ENCODE measurements around the gene RGS4. TPM values are rescaled to one million over a fixed set of nuclear protein-coding genes. Genes with fewer than 3 reads are reported as not detected.
A peak's percentile ranks its signal among the peaks of the same experiment; 100 is the strongest.

Gene RGS4
- total RNA-seq, 4 donors from 2014 or later: 12.0 to 121 (median 66.8) TPM

DNA sequence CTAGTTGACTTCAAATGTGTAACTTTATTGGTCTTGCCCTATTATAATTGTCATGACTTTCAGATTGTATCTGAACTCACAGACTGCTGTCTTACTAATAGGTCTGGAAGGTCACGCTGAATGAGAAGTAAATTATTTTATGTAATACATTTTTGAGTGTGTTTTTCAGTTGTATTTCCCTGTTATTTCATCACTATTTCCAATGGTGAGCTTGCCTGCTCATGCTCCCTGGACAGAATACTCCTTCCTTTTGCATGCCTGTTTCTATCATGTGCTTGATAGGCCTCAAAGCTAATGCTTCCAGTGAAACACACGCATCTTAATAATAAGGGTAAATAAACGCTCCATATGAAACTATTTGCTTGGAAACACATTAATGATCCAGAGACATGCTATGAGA lies 7.3 kb downstream of the RGS4 start:
- no peak for ATAC-seq
- H3K36me3 ChIP-seq: peaks cover 0 to 27% of the 10 kb centered on the region in 2 donors
- no peaks in the 10 kb centered on the region for H3K27me3 ChIP-seq
- TF ChIP-seq POLR2A (IDR thresholded peaks at IDR 0.05) (no peak), EP300 (IDR thresholded peaks at IDR 0.05) (no peak)
- TF ChIP-seq, protein P1, sequence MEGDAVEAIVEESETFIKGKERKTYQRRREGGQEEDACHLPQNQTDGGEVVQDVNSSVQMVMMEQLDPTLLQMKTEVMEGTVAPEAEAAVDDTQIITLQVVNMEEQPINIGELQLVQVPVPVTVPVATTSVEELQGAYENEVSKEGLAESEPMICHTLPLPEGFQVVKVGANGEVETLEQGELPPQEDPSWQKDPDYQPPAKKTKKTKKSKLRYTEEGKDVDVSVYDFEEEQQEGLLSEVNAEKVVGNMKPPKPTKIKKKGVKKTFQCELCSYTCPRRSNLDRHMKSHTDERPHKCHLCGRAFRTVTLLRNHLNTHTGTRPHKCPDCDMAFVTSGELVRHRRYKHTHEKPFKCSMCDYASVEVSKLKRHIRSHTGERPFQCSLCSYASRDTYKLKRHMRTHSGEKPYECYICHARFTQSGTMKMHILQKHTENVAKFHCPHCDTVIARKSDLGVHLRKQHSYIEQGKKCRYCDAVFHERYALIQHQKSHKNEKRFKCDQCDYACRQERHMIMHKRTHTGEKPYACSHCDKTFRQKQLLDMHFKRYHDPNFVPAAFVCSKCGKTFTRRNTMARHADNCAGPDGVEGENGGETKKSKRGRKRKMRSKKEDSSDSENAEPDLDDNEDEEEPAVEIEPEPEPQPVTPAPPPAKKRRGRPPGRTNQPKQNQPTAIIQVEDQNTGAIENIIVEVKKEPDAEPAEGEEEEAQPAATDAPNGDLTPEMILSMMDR (IDR thresholded peaks at IDR 0.05): no peak
- 40 to 91% methylated on average over 2 to 3 of the region's 3 CpGs for WGBS, 2 donors (ENCODE audit: low coverage in 1 of 2)
- H3K4me1 ChIP-seq: peaks cover 0 to 41% (median 2%) of the 10 kb centered on the region in 3 donors
- H3K4me3 ChIP-seq: no peak overlapping the region
- H3K27ac ChIP-seq: peak overlapping the region; percentile 39 to 63 (median 50)
- no peaks in the 10 kb centered on the region for H3K9me3 ChIP-seq

DNA sequence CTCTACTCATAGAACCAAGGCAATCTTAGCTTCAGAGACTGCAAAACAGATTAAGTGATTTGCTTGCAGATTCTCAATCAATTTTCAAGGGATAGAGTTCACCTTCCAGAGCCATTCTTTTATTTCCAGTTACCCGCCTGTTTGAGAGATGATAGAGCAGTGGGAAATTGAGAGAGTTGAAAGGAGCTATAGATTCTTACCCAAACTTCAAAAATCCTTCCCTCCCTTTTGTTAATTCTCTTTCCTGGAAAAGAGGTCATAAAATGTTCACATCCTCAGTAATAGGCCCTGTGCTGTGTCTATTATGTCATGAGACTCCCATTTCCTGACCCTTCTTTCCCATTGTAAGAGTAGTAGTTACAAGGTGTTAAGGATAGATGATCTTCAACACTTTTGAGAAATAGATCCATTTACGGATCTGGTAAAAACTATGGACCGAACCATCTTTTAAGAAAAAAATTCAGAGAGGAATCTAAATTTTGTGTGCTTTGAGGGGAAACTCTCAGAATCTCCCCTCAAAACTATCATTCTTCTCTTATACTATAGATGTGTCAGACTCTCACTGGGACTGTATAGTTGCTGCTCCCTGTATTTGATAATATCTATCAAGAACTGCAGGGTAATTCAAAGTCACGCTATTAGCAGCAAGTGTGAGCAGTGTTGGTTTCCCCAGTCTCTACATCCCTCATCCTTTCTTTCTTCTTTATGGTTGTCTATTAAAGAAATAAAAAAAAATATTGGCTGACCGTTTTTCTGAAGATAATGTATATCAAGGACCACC lies 8.0 kb downstream of the RGS4 start:
- ATAC-seq: no peak
- Histone ChIP-seq H3K36me3 (peaks cover 0 to 27% of the 10 kb centered on the region in 2 donors), H3K4me1 (peaks cover 0 to 33% (median 2%) of the 10 kb centered on the region in 3 donors), H3K27me3 (no peaks in the 10 kb centered on the region), H3K9me3 (no peaks in the 10 kb centered on the region), H3K27ac (peak overlapping the region in 3 of 4 donors; percentile 43 to 63 (median 56)), H3K4me3 (no peak overlapping the region)
- no peak for TF ChIP-seq EP300 (IDR thresholded peaks at IDR 0.05)
- no peak for TF ChIP-seq POLR2A (IDR thresholded peaks at IDR 0.05)
- TF ChIP-seq, protein P1 (IDR thresholded peaks at IDR 0.05): no peak
- TF ChIP-seq POLR2AphosphoS5 (IDR thresholded peaks at IDR 0.05): no peak
- WGBS, 2 donors (ENCODE audit: low coverage in 1 of 2): 79 to 86% methylated on average over 2 to 5 of the region's 5 CpGs

DNA sequence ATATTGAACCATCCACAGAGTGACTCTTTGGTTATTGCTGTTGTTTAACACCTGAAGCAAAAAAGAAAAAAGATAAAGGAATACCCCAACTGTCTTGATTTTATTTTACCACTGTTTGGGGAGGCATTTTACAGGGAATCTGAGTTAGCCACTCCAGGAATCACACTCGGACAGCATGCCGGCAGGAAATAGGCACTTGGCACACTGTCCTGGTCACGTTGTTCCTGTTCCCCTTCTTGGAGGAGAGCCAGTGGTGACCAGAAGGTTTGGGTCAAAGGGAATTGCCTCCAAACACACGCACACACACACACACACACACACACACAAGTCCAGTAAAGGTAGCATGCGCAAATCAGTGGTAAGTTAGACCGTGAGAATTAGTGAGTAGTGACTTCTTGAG lies 13.8 kb downstream of the RGS4 start:
- Histone ChIP-seq H3K27me3 (no peaks in the 10 kb centered on the region), H3K9me3 (no peaks in the 10 kb centered on the region), H3K4me1 (peaks cover 5 to 23% (median 12%) of the 10 kb centered on the region in 3 donors), H3K4me3 (no peak overlapping the region), H3K36me3 (no peaks in the 10 kb centered on the region), H3K27ac (peak overlapping the region in 1 of 4 donors; percentile 5)
- 47 to 60% methylated on average over 2 to 6 of the region's 6 CpGs for WGBS, 2 donors (ENCODE audit: low coverage in 1 of 2)
- TF ChIP-seq POLR2A (IDR thresholded peaks at IDR 0.05) (no peak), POLR2AphosphoS5 (IDR thresholded peaks at IDR 0.05) (no peak), EP300 (IDR thresholded peaks at IDR 0.05) (no peak)
- TF ChIP-seq, protein P1 (IDR thresholded peaks at IDR 0.05): no peak
- no peak for ATAC-seq

DNA sequence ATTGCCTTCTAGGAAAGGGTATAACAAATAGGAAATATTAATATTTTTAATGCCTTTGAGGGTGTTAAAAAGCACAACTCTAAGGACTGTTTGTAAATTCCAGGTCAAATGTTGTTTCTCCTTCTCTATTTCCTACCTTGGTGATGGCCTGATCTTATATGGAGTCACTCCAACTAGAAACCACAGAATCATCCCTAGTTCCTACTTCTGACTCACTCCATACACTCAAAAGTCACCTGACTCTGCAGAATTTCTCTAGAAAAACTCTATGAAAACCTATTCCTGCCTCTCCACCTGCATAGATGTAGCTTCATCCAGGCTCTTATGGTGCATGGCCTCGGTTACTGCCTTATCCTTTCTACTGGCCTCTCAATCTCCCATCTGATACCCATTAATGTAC lies 14.5 kb downstream of the RGS4 start:
- TF ChIP-seq POLR2A (IDR thresholded peaks at IDR 0.05): no peak
- TF ChIP-seq, protein P1 (IDR thresholded peaks at IDR 0.05): no peak
- TF ChIP-seq EP300 (IDR thresholded peaks at IDR 0.05): no peak
- TF ChIP-seq POLR2AphosphoS5 (IDR thresholded peaks at IDR 0.05): no peak
- WGBS, 2 donors (ENCODE audit: low coverage in 1 of 2): 100% methylated on average over 1 of the region's 1 CpG
- ATAC-seq: no peak
- no peaks in the 10 kb centered on the region for H3K27me3 ChIP-seq
- H3K4me3 ChIP-seq: no peak overlapping the region
- no peaks in the 10 kb centered on the region for H3K9me3 ChIP-seq
- H3K27ac ChIP-seq: peak overlapping the region in 3 of 4 donors; percentile 5 to 48 (median 18)
- H3K36me3 ChIP-seq: no peaks in the 10 kb centered on the region
- peaks cover 5 to 23% (median 12%) of the 10 kb centered on the region in 3 donors for H3K4me1 ChIP-seq

DNA sequence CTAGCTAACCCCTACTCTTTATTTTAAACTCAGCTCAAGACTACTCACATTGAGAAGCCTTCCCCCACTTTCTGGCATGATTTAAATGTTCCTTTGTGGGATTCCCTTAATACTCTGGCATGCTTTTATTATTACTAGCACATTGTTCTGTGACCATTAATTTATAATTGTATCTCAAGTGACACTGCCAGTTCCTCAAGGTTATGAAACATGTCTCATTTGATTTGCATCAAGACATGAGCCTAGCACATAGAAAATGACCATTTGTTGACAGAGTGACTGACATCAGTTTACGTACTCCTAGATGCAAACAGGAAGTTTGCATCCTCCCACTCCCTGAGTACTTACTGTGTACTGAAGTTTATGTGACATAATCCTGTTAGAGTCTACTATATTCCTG lies 15.2 kb downstream of the RGS4 start:
- H3K9me3 ChIP-seq: no peaks in the 10 kb centered on the region
- H3K4me3 ChIP-seq: no peak overlapping the region
- WGBS, 2 donors (ENCODE audit: low coverage in 1 of 2): 80 to 100% methylated on average over 1 of the region's 1 CpG
- no peak for TF ChIP-seq POLR2AphosphoS5 (IDR thresholded peaks at IDR 0.05)
- TF ChIP-seq POLR2A (IDR thresholded peaks at IDR 0.05): no peak
- TF ChIP-seq, protein P1 (IDR thresholded peaks at IDR 0.05): no peak
- no peak for TF ChIP-seq EP300 (IDR thresholded peaks at IDR 0.05)
- no peaks in the 10 kb centered on the region for H3K27me3 ChIP-seq
- peak overlapping the region in 2 of 4 donors; percentile 48 to 74 for H3K27ac ChIP-seq
- no peak for ATAC-seq
- no peaks in the 10 kb centered on the region for H3K36me3 ChIP-seq
- peaks cover 5 to 23% (median 12%) of the 10 kb centered on the region in 3 donors for H3K4me1 ChIP-seq

All from gastroesophageal sphincter (tissue), 4 donors.